ENCODE measurements around the gene TREML4. TPM values are rescaled to one million over a fixed set of nuclear protein-coding genes. Genes with fewer than 3 reads are reported as not detected.

Gene TREML4
- total and polyA plus RNA-seq, 2 of the 4 experiments (the other 2 are of a cell fraction) = not detected

DNA sequence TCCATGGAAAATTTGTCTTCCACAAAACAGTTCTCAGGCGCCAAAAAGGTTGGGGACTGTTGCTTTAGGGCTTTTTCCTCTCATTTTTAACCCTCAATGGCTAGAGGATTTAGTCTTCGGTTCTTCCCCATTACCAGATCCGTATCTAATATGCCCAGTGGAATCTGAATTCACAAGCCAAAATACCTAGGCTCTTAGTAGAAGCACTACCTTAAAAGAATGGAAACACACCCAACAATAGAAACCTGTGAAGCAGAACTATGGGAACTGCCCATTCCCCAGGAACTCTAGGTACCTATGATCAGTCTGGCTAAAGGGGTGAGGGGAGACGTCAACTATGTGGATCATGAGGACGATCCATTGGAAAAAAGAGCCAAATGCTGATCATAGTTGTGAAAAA lies 3.1 kb downstream of the TREML4 start:
- ChIA-PET POLR2A (ENCODE audit: unreplicated experiment) (no interaction called here), CTCF (no interaction called here)
- Histone ChIP-seq H3K4me2 (ENCODE audit: low read depth, low read length) (no peak overlapping the region), H4K91ac (ENCODE audit: insufficient read depth, low read depth, low read length) (no peak overlapping the region), H3K79me1 (ENCODE audit: low read depth in 1 of 2, low read length in 2 of 2) (no peaks in the 10 kb centered on the region), H3K4me1 (ENCODE audit: control insufficient read depth, insufficient read depth, low read length) (no peaks in the 10 kb centered on the region), H3K9me3 (ENCODE audit: control insufficient read depth, insufficient read depth, low read length) (no peaks in the 10 kb centered on the region), H3K14ac (replicated peaks; ENCODE audit: low read depth, low read length) (no peak overlapping the region), H3K18ac (ENCODE audit: low read depth, low read length) (no peak overlapping the region), H3K27ac (ENCODE audit: insufficient read depth, low read length) (no peak overlapping the region), H3K9me1 (ENCODE audit: insufficient read depth, low read length) (no peaks in the 10 kb centered on the region), H2AK9ac (replicated peaks; ENCODE audit: low read depth, low read length, poor library complexity) (no peak overlapping the region), H2BK15ac (ENCODE audit: low read depth, low read length) (no peak overlapping the region), H3K27me3 (ENCODE audit: control insufficient read depth, insufficient read depth, low read length) (peaks cover 5% of the 10 kb centered on the region), H3K36me3 (ENCODE audit: control insufficient read depth, insufficient read depth, low read length) (no peaks in the 10 kb centered on the region), H3K4me3 (ENCODE audit: insufficient read depth, low read depth, low read length) (no peak overlapping the region), H2AK5ac (ENCODE audit: low read depth, low read length) (no peak overlapping the region), H3K9ac (ENCODE audit: low read depth, low read length) (no peak overlapping the region), H3K23ac (ENCODE audit: low read depth, low read length) (no peak overlapping the region), H2AFZ (replicated peaks; ENCODE audit: low read length, poor library complexity) (no peak overlapping the region), H2BK20ac (ENCODE audit: low read depth, low read length) (no peak overlapping the region), H3K4ac (ENCODE audit: low read depth, low read length) (no peak overlapping the region), H4K5ac (ENCODE audit: low read depth, low read length) (no peak overlapping the region), H3K56ac (ENCODE audit: extremely low read depth, insufficient read depth, low read length) (no peak overlapping the region), H2BK120ac (ENCODE audit: low read depth, low read length) (no peak overlapping the region), H4K8ac (ENCODE audit: low read depth in 2 of 2, low read length in 2 of 2) (no peak overlapping the region), H2BK5ac (ENCODE audit: low read depth, low read length, poor library complexity, severe bottlenecking) (no peak overlapping the region), H4K20me1 (ENCODE audit: insufficient read depth, low read length) (no peaks in the 10 kb centered on the region)
- dilution Hi-C loops (cut with HindIII; ENCODE audit: low sequenced_read_pairs, unreplicated experiment) (no loop called here), intact Hi-C loops (cut with micrococcal nuclease) (no loop called here), in situ Hi-C loops (cut with MboI; ENCODE audit: low sequenced_read_pairs) (no loop called here)
- no TSS peak for BruUV-seq (replicated peaks)
- DNase-seq (no peak), ATAC-seq (ENCODE audit: low read depth) (no peak)
- WGBS, 2 experiments (ENCODE audit: extremely low coverage in 2 of 2, insufficient read length in 1 of 2) = no CpG with 5 or more reads among the region's 5 CpGs
- TF ChIP-seq RFX5 (IDR thresholded peaks at IDR 0.05; ENCODE audit: low read depth, low read length) (no peak), ELK1 (IDR thresholded peaks at IDR 0.05; ENCODE audit: borderline replicate concordance, low read depth, low read length) (no peak), MAFK (IDR thresholded peaks at IDR 0.05; ENCODE audit: low read depth, low read length) (no peak), RAD21 (IDR thresholded peaks at IDR 0.05; ENCODE audit: low read length) (no peak), USF2 (IDR thresholded peaks at IDR 0.05; ENCODE audit: low read depth, low read length) (no peak), NFE2L2 (IDR thresholded peaks at IDR 0.05; ENCODE audit: low read depth, low read length) (no peak), CHD1 (IDR thresholded peaks at IDR 0.05; ENCODE audit: low read depth, low read length) (no peak), MXI1 (IDR thresholded peaks at IDR 0.05; ENCODE audit: borderline replicate concordance, low read depth, low read length) (no peak), RCOR1 (IDR thresholded peaks at IDR 0.05; ENCODE audit: insufficient replicate concordance, low read length) (no peak), CTCF (conservative IDR thresholded peaks at IDR 0.05; ENCODE audit: low read depth, low read length) (no peak), POLR2A (IDR thresholded peaks at IDR 0.05; ENCODE audit: low read depth, low read length) (no peak), CEBPB (IDR thresholded peaks at IDR 0.05; ENCODE audit: low read depth, low read length) (no peak), FOS (IDR thresholded peaks at IDR 0.05; ENCODE audit: low read depth, low read length) (no peak), SMC3 (IDR thresholded peaks at IDR 0.05; ENCODE audit: low read depth, low read length) (no peak), BHLHE40 (IDR thresholded peaks at IDR 0.05; ENCODE audit: low read depth, low read length) (no peak), MAZ (IDR thresholded peaks at IDR 0.05; ENCODE audit: borderline replicate concordance, low read depth, low read length) (no peak)
